Measurements from ENCODE around the gene GTF3C5. TPM values are rescaled to one million over a fixed set of nuclear protein-coding genes. Genes with fewer than 3 reads are reported as not detected.

GTF3C5 gene
- polyA plus RNA-seq, 1 donor from 2014 or later, result 103 TPM

Small RNA genes lying within 50 kb of the gene (small RNA-seq; reads per million reads assigned to genes)
- 6.9 to 21.9 (median 19.8) reads per million in 3 experiments for gene MIR6877

Other genes with a start within 250 kb of the GTF3C5 start
- 0.71 and 1.2 TPM in 2 replicates for gene AK8, start 152.7 kb upstream of the GTF3C5 start, polyA plus RNA-seq
- 4.6 and 5.2 TPM in 2 replicates for gene SPACA9, start 152.1 kb upstream of the GTF3C5 start, polyA plus RNA-seq
- 45.6 and 47.1 TPM in 2 replicates for gene TSC1, start 86.4 kb upstream of the GTF3C5 start, polyA plus RNA-seq
- gene GFI1B, start 52.3 kb upstream of the GTF3C5 start, polyA plus RNA-seq, result not detected in 2 replicates
- 0.95 and 2.7 TPM in 2 replicates for gene CEL, start 31.0 kb downstream of the GTF3C5 start, polyA plus RNA-seq
- 174 and 253 TPM in 2 replicates for gene RALGDS, start 90.2 kb downstream of the GTF3C5 start, polyA plus RNA-seq
- gene GBGT1, start 132.9 kb downstream of the GTF3C5 start, polyA plus RNA-seq, result not detected in 2 replicates
- not detected in 2 replicates for gene OBP2B, start 178.3 kb downstream of the GTF3C5 start, polyA plus RNA-seq
- not detected in 2 replicates for gene ABO, start 244.2 kb downstream of the GTF3C5 start, polyA plus RNA-seq

Data from neural cell (in vitro differentiated cells).